Muscle of back (tissue), 11 donors: Measurements from ENCODE around the gene ZNF354C. TPM values are rescaled to one million over a fixed set of nuclear protein-coding genes. Genes with fewer than 3 reads are reported as not detected.

Source experiments
- DNase-seq, 3 donors: peaks; one replicate each; pipeline versions ENCODE4 v3.0.0 to v3.0.0-alpha.2; 2013
- polyA plus RNA-seq, 10 donors: library from polyadenylated mRNA; unstranded; fragments of 120-200 nt; gene quantifications; one replicate each; pipeline ENCODE4 v1.2.1, GENCODE V29; 2013; ENCODE audit not compliant: insufficient read length in 10 of 10

The ZNF354C gene
- polyA plus RNA-seq, 10 donors: 8.4 to 11.1 (median 9.8) TPM

DNA sequence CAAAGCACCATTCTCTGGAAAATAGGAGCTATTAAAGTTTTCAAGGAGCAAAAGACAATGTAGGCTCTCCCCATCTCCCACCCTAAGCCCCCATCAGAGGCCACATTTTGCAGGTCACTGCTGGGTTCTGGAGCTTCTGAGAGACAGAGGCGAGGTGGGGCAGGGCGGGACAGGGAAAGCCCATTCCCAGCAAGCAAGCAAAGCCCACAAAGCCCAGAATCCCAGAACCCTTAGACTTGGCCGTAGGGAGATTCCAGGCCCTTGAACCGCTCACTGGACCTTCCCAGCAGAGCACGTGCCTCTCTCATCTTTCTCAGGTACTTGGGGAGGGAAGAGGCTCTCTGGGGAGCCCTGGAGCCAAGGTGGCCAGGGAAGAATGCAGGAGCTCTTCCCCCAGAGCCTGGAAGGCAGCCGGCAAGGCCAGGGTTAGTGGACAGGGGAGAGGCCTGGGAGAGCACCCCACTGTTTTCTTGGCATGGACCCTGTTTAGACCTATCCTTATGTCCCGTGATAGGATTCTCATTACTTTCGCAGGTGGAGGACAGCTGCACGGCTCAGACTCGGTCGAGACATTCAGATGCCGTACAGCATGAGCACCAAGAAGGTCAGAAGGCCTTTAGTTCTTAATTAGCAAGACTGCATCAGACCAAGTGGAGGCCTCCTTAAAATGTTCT, 52.4 kb downstream of the ZNF354C start:
- no peak for DNase-seq

DNA sequence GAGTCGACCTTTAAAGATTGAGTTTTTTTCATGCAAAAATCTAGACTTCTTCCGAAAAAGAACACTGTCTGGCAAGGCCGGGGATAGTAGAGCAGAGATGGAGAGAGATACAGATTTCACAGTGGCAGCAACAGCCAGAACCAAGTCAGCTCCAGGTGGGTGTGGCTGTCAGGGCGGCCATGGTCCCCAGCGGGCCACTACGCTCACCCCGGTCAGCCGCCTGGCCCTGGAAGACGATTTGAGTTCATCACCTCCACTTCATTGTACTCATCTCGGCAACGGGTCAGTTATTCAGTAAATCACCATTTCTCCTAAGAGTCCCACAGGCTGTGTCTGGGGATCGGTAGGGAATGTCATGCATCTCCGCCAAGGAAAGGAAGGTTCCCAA, 53.0 kb downstream of the ZNF354C start:
- DNase-seq: no peak

GRCh38 chr5:179113945-179114641, 53.9 kb downstream of the ZNF354C start:
- no peak for DNase-seq

- no peak for DNase-seq
These were observed 54.6 kb downstream of the ZNF354C start for GRCh38 chr5:179114756-179115155.

DNA sequence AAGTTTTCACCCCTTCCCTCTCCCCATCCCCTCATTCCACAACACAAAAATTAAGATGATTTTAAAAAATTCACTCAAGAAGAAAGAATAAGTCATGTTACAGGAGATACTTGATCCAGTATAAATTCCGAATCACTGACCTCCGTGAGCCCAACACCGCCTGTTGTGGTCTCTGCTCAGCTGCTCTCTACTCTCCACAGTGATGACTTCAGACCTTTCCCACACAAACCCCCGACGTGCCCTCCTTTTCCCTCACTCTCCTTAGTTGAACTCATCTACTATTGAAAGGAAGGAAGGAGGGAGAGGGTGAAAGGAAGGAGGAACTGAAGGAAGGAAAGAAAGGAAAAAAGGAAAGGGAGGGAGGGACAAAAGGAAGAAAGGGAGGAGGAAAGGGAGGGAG, 55.1 kb downstream of the ZNF354C start:
- DNase-seq: no peak

DNA sequence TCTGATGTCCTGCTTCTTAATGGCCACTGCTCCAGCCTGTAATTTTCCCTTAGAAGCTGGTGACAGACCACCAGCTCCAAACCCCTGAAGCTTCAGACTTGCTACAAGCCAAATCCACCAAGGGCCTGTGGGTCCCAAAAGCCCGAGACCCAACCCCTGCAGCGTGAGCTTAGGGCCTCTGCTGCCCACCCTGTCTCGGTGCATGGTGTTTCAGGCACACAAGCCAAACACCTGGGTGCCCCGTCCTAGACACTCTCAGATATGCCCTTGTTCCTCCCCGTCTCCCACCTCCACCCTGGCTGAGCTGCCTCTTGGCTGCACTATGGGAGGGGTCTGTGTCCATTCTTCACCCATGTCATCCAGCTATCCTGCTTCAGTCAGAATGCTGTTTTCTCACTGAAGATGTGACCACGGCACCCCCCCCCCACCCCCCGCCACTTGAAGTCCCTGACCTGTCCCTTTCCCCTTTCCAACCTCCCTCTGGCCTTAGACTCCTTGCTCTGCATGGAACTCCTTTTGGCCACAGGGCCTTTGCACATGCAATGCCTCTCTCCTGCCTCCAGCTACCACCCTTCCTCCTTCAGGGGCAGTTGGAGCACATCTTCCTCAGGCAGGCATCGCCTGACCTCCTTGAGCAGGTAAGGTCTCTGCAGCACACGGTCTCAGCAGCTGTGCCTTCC, 55.8 kb downstream of the ZNF354C start:
- DNase-seq: no peak

DNA sequence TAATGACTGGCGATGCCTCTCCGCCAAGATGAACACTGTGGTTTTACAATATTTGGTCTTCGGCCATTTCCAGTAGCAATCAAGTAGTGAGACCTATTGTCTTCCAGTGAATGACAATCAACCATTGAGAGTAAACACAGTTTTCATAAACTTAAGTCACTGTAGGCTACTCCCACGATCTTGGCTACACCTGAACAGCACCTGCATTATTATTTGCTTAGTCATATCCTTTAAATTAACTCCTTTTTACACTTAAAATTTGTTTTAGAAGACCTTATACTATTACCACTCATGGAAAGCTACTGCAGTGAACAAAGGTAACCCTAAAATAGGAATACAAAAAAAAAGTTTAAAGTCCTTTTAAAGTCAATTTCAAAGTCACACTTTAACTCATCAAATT, 58.2 kb downstream of the ZNF354C start:
- no peak for DNase-seq

- no peak for DNase-seq
These were observed 58.7 kb downstream of the ZNF354C start for GRCh38 chr5:179118756-179119414.

- DNase-seq: no peak
These were observed 59.4 kb downstream of the ZNF354C start for GRCh38 chr5:179119415-179120170.

- DNase-seq: no peak
These were observed 60.3 kb downstream of the ZNF354C start for GRCh38 chr5:179120421-179120861.

- DNase-seq: no peak
These were observed 60.9 kb downstream of the ZNF354C start for GRCh38 chr5:179120951-179121666.

DNA sequence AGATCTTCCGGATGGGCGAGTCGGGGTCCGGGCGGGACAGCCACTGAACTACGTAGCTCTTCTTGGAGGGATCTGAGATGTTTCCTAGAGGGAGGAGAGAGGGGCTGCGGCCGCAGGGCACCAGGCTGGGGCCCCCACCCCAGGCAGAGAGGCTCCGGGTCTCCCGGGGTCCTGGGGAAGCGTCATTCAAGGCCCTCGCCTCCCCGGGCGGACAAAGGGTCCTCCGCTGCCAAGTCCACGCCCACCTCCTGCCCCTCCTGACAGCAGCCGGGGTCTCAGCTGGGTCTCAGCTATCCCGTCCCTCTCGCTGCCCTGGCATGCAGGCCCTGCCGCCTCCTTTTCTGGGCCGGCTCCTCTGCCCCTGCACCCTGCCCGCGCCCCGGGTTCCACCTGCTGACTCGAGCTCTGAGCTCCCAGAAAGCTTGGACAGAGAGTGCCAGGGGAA, 61.5 kb downstream of the ZNF354C start:
- no peak for DNase-seq

GRCh38 chr5:179122411-179123108, 62.4 kb downstream of the ZNF354C start:
- no peak for DNase-seq

- no peak for DNase-seq
These were observed 62.9 kb downstream of the ZNF354C start for GRCh38 chr5:179123109-179123426.

GRCh38 chr5:179123491-179124272, 63.5 kb downstream of the ZNF354C start:
- DNase-seq: peak in 2 of 3 donors; percentile 34 to 36

GRCh38 chr5:179124273-179124852, 64.2 kb downstream of the ZNF354C start:
- DNase-seq: no peak

DNA sequence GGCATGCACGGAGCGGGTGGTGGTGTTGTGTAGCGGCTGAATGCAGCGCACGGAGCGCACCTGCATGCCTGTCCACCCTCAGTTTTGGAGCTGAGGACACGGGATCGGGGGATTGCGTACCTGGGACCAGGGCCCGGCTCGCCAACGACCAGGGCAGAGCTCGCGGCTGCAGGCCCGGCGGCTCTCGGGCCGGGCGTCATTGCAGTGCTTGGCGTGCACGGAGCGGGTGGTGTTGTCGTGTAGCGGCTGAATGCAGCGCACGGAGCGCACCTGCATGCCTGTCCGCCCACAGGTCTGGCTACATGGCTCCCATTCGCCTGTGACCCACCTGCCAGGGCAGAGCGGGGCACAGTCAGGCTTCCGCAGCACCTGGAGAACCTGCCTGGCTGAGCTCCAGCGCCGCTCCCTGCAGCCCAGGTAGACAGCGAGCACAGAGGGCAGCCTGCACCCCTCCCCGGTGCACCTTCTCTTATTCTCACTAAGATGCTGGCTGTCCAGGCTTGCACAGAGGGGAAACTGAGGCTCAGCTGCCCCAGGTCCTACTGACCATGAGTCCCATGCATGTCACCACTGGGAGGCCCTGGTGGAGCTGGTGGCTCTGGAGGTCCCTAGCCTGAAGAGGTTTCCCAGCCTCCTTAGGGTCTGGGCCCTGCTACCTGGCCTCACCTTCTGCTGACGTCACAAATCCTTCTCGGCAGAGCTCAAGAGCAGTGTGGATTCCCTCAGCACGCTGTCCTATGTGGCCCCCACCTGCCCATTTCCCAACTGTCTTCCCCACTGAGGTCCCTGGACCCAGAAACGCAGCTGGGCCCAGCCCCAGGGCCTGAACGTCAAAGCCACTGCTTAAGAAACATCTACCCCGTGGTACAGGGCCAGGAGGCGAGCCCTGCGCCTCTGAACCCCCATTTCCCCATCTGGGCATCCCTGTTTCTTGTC, 64.9 kb downstream of the ZNF354C start:
- no peak for DNase-seq
